LNCAP (cell line): Measurements from ENCODE around the gene PKD1.

Source experiments
- CTCF ChIP-seq: fragments of 450-650 bp; IDR thresholded peaks from 2 replicates; pipeline ENCODE4 v1.5.1; 2017; ENCODE audit warnings: mild to moderate bottlenecking

PKD1 gene

GRCh38 chr16:2174396-2175131 lies 38.9 kb upstream of the PKD1 start:
- no peak for TF ChIP-seq CTCF

- TF ChIP-seq CTCF: no peak
Observed at GRCh38 chr16:2173916-2174315, 38.2 kb upstream of the PKD1 start.

- TF ChIP-seq CTCF: no peak
Observed at GRCh38 chr16:2173366-2173765, 37.7 kb upstream of the PKD1 start.

GRCh38 chr16:2172688-2173335 lies 37.1 kb upstream of the PKD1 start:
- TF ChIP-seq CTCF: no peak

GRCh38 chr16:2171601-2172178 lies 36.0 kb upstream of the PKD1 start:
- TF ChIP-seq CTCF: no peak

GRCh38 chr16:2170587-2171435 lies 35.1 kb upstream of the PKD1 start:
- TF ChIP-seq CTCF: no peak

GRCh38 chr16:2170080-2170479 lies 34.4 kb upstream of the PKD1 start:
- TF ChIP-seq CTCF: no peak
